CD4-positive, alpha-beta T cell treated with Interferon alpha-2 for 1 hour (primary cell): ENCODE data around the gene DGKB.

Source experiments
- DNase-seq, 2 donors: peaks; one replicate each; pipeline ENCODE4 v3.0.0-alpha.2; 2020 to 2022

Gene DGKB

DNA sequence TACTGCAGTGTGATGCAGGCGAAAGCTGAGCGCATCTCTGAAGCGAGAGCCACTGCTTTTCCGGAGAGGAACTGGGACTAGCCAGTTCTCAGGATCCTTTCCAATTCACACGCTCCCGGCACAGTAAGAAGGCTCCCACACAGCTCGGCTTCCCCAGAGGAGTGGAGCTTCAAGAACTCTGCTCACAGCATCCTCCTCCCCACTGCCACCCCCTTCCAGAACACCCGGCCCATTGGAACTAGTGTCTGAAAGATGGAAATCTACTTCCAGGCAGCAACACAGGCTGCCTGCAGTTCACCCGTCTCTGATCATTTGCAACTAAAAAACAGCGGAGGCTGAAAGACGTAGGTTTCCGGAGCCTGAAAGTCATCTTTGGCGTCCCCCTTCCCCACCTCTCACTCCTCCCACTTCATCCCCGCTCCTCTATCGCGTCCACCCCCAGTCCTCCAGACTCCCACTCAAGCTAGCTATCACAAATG, at the start of gene DGKB:
TSS of gene DGKB (minus strand) at position 163 of the 479 bp plus-strand sequence.
- no peak for DNase-seq

DNA sequence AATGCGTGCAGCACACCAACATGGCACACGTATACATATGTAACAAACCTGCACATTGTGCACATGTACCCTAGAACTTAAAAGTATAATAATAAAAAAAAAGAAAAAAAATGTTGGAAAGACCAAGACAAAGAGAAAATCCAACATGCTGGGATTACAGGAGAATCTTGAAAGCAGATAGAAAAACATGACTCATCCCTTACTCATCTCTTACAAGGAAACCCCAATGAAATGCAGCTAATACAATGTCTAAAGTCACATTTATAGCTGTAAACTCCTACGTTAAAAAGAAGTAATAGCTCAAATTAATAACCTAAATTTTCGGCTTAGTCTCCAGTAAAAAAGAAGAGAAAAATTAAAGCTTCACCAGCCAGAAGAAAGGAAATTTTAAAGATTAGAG, 47.5 kb upstream of the DGKB start:
- no peak for DNase-seq

DNA sequence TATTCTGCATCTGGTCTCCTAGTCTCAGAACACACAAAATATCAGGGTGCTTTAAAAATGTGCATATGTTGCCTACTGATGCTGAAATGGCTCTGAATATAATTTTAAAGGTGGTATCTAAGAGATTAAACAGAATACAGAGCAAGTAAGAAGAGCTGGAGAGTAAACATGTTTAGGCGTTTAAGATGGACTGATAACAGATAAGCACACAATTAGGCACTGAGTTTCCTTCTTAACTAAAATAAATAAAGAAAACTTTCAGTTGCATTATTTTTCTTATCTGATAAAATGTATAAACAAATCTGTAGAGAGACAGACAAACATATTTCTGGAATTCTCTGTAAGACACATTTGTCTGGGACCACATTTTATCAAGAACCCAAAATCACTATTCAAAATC, 35.6 kb upstream of the DGKB start:
- DNase-seq, result no peak

DNA sequence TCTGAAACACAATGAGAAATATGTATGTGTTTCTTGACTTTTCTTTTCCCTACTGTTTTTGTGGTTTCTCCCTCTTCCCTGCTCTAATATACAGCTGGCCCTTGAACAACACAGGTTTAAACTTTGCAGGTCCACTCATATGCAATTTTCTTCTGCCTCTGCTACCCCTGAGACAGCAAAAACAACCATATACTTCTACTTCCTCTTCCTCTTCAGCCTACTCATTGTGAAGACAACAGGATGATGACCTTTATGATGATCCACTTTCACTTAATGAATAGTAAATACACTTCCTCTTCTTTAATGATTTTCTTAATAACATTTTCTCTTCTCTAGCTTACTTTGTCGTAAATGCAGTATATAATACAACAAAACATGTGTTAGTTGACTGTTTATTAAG, 35.0 kb upstream of the DGKB start:
- no peak for DNase-seq

DNA sequence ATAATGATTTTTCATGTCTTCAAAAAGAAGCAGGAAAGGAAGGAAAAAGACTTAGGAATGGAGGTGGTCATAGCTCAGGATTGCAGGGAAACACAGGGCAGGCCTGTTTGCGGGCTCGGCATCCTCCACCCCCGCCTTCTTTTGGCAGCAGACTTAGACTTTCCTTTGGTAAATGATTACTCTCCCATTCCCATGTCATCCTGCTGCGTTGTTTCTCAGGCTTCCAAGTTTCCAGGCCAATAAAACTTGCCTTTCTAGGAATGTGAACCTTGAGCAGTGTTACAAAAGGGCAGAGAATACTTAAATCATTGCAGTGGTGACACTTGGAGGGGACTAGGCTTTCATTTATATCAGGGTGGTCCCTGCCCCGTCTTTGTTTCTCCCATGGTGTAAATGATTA, 34.0 kb upstream of the DGKB start:
- no peak for DNase-seq

DNA sequence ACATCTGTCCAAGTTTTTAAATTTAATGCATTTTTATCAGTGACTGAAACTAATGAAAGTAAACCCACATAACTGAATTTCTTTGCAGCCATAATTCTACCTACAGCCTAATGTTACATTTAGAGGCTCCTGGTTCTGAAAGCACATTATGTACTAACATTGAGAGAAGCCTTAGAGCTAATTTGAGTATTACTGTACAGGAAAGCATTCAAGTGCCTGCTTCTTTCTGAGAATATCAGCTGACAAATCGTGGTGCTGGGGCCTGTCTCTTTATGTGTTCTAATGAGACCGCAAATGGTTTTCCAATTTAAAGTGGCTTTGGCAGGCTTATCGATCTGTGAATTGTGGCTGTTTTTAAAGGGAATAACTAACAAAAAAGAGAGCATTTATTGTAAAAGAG, 32.3 kb upstream of the DGKB start:
- no peak for DNase-seq

DNA sequence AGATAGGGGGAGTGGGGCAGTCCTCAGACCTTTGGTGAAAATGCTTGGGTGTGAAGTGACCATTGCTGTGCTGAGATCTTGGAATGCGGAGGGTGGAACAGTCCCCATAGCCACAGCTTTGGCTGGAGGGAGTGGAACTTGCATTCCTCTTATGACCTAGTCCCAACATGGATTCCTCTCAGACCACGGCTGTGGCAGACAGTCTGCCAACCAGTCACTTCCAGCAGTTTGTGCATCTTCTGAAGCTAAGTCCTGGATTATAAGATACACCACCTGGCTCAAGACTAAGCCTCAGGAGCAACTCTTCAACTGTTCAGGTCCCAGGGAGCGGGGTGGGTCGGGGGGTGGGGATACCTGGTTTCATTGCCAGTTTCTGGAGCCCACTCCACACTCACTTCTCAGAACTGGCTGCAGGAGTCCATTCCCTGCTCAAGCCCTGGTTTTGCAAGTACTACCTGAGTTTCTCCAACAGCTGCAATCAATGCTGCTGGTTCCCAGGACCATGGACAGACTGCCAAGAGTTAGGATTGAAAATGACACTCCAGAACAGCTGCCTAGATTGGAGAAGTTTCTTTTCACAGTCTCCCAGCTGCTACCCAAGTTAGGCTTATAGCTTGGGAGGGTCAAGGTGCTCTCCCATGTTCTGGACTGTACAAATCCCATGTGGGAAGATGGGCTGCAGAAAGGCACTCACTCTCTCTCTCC, 29.1 kb upstream of the DGKB start:
- no peak for DNase-seq

DNA sequence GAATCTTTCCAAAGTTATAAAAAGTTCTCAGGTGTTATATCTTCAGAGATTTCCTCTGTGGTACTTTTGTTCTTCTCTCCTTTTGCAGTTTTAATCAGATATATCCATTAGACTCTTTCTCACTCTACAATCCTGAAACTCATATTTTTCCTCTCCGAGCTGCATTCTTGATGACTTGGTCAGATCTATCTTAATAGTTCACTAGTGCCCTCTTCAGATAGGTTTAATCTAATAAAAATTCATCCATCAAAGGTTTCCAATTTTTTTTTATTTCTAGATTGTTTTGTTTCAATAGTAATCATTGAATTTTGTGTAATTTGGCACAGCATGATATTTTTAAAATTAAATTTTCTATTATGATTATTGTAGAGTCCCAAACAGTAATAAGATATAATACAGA, 21.8 kb upstream of the DGKB start:
- DNase-seq, result no peak

DNA sequence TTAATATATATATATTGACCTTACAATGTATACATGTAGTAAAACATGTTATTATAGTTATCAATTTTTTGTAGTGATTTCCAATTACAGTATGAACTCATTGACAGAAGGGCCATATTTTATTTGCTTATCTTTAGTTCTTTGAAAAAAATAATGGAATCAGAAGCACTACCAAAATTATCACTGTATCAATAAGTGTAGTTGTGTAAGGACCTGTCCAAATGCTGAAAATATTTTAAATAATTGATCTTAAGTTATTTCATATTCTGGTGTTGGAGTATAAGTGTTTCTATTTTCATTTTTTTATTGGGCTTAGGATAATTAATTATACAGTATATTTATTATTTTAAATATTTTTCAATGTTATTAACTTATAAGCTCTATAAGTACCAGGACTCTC, 8.5 kb upstream of the DGKB start:
- no peak for DNase-seq

DNA sequence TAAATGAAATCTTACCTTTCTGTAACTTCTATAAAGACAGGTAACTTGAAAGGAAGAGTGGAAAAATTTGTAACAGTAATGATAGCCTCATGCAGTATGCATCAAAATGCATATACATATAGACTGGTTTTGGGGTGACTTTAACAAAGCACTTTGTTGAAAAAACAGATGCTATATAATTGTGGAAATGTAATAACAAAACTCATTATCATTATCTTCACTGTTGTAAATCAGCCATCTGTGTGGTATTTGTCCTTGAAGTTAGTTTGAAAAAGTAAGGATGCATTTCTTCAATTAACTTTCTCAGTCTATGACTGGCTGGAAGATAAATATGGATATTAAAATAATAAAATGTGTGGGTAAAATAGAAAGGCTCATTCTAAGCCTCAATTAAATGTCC, 6.1 kb upstream of the DGKB start:
- no peak for DNase-seq

DNA sequence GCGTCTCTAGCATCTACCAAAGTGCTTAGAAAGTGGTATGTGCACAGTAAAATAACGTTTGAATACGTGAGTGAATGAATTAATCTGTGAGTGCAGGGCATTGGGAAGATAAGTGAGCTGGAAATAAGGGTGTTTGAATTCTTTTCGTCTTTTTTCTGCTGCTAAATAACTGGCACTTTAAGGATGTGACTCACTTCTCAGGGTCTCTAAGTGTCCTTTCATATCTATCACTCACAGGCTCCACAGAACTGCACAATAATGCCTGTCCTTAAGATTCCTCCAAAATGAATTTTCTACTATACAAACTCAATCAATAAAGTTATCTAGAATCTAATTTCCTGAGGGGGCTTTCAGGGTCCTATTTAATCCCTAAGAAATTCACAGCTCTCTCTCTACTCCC, 3.2 kb upstream of the DGKB start:
- no peak for DNase-seq

DNA sequence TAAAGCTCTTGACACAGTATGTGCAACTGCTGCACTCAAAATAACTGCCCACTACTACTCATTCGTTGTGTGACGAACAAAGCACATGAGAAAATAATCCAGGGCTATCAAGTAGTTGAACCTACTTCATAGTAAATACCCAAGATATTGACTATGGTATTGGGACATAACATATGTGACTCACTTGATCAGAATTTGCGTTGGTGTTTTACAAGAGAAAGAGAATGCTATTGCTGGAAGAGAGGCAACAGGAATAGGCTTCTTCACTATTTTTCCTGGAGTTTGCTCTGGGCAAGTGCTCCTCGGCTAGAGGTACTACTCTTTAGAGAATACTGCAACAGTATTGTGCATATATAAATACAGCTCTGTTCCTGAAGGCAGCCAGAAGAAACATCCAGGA, 2.5 kb downstream of the DGKB start:
- DNase-seq, result no peak

DNA sequence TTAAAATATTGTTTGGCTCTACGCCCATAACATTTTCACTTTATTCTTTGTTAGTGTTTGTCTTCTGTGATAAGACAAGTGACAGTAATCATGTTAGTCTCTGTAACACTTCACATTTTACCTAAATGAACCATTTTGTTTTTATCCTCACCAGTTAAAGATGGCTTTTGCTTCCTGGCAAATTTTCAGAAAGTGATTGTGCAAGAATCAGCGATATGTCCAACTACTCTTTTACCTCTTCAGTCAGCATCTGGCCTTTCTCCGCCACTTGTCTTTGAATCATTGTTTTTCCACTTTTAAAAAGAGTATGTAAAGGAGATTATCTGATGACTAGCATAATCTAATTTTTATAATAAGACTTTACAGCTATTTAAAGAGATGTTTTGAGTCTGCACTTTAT, 3.5 kb downstream of the DGKB start:
- no peak for DNase-seq

DNA sequence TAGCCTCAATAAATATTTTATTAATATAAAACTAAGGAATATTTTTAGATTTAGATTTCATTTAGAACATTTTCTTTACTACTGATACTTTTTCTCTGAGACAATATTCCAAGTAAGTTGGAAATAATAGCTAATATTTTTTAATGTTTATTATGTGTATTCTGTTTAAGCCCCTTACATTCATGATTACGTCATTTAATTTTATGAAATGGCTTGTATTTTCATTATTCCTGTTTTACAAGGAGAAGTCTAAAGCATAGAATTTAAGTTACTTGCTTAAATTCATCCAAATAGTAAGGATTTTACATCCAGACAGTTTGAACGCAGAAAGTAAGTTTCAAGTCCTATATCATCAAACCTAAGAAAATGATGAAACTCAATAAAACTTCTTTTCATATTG, 6.1 kb downstream of the DGKB start:
- DNase-seq, result no peak

DNA sequence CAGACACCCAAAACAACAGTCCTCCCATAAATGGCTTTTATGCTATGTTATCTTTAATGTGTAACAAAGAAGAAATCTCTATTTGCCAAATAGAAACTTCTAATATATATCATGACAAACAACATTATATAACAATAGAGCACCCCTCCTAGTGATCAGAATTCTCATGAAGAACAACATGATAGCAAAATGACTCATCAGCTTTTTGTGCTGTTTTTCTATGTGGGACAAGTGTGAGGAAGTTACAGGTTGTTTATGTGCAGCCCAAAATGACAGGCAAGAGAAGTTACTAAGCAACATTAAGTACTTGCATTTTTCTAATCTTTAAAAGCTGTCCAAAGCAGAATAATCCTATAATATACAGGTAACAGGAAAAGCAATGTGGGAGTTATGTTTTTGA, 7.7 kb downstream of the DGKB start:
- DNase-seq, result no peak

DNA sequence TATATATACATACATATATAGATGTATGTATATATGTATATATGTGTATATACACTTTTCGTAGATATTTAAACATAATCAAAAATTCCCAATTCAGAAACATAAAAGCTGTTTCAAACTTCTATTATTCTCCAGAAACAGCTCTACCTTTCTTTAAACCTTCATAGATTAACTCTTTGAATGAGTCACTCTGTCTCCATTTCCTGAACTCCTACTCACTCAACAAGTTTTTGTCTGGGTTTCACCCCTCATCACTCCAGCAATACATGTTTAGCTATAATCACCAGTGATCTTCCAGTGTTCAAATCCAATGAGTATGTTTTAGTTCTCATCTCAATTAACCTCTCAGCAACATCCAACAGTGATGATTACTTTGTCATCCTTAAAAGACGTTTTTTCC, 9.6 kb downstream of the DGKB start:
- DNase-seq, result no peak

DNA sequence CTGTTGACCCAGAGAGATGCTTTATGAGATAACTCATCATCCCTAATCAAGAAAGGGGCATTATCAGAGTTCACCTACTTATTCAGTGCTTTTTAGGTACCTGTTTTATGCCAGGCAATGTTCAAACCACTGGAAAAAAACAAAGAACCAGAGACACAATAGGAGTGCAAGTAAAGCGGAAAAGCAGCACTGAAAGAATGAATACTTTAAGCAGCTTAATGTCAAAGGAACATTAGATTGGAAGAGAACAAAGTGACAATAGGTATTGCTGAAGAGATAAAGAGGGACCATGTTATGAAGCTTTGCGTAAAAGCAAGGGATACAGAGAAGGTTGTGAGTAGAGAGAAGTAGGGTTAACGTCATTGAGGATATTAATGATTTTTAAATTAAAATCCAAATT, 11.3 kb downstream of the DGKB start:
- DNase-seq, result no peak

DNA sequence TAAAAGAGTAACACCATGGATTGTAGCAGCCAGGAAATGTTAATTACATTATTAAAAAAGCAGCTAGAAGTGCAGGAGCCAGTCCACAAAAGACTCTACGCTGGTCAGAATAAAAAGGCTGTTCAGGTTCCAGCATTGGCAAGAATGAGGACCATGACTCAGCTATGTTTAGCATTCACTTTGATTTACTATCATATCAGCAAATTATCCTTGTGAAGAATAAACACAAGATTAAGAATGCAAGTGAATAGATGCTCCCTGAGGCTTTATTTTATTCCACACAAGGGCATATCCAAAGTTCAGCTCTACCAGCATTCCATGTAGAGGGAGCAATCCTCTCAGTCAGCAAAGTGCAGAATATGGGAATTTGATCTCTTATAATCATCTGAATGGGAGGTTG, 13.6 kb downstream of the DGKB start:
- DNase-seq, result no peak

DNA sequence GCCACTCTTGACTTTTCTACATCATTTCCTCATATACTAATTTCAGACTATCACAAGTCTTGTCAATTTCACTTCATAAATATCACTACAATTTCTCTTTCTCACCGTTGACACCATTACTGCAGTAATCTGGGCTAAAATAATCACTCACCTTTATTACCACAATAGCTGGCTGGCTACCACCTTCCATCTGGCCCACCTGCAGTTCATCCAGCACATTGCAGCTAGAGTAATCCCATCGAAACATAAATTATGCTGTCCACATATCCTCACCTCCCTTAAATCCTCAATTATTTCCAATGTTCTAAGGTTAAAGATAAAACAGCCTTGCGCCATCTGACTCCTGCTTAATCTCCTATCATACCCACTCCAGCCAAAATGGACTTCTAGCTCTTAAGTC, 16.0 kb downstream of the DGKB start:
- no peak for DNase-seq

DNA sequence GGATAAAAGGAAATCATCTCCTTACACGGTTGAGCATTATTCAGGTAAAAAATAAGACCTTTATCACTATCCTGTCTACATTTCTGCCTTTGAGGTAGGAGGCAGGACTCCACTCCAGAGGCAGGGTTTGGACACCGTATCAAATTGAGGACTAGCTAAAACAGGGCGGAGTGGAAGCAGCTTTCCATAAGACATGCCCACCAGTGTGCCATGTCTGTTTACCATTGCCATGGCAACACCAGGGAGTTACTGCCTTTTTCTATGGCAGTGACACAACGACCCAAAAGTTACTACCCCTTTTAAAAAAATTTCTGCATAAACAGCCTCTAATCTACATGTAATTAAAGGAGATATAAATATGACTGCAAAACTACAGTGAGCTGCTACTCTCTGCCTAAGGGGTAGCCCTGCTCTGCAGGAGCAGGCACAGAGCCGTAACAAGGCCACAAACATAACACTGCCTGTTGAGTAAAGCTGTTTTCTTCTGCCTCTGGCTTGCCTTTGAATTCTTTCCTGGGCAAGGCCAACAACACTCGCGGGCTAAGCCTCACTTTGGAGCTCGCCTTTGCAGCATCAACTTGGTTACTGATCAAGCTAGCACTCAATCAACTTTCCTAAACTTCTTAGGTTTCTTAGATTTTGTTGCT, 26.5 kb downstream of the DGKB start:
- no peak for DNase-seq

DNA sequence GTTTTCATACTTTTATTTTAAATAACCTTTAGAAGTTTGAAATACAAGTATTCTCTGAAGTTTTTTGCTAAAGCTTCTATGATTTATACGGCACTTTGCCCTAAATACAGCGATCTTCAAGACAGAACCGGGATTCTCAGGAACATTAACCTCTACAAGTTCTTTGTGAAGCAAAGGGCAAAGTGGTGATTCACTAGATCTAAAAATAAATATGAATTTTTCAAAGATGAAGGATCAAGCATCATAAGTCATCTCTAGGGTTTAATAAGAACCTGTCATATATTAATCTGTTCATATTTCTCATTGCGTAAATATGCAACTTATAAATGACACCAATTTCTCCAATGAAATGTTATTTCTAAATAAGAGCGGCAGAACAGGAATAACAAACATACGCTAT, 30.7 kb downstream of the DGKB start:
- DNase-seq, result no peak

DNA sequence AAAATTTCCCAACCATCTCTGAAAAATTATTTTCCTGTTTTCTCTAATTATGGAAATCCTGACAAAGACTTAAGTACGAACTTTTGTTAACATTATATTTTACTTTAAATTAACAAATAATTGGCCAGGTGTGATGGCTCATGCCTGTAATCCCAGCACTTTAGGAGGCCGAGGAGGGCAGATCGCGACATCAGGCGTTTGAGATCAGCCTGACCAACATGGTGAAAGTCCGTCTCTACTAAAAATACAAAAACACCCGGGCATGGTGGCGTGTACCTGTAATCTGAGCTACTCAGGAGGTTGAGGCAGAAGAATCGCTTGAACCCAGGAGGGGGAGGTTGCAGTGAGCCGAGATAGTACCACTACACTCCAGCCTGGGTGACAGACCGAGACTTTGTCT, 32.2 kb downstream of the DGKB start:
- no peak for DNase-seq

DNA sequence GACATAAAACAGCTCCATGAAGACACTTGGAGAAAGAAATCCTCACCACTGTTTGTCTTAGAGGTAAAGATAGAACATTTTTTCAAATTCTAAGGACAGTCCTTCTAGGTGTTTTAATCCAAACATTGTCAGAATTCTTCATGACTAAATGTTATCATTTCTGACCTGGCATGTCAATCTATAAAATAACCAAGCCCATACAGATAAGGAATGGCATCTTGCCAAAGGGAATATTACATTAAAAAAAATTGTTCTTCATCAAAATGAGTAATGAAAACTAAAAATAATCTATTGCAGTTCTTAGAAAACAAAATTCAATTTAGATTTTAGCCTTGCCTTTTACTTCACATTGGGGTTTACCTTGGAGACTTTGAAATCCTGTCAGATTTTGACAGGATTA, 33.6 kb downstream of the DGKB start:
- no peak for DNase-seq

DNA sequence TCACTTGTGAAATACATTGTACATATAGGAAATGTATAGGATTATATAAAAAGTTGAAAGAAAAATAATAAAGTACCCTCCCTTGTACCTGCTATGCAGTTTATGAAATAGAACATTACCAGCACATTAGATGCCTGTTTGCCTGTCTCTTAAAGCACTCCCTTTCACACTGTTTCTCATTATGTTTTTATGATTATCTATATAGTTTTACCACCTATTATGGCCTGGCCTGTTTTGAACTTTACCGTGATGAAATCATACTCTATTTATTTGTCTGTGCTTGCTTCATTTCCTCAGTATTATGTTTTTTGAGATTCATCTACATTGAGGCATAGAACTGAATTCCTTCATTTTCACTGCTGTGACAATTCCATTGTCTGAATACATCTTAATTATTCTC, 41.1 kb downstream of the DGKB start:
- no peak for DNase-seq

DNA sequence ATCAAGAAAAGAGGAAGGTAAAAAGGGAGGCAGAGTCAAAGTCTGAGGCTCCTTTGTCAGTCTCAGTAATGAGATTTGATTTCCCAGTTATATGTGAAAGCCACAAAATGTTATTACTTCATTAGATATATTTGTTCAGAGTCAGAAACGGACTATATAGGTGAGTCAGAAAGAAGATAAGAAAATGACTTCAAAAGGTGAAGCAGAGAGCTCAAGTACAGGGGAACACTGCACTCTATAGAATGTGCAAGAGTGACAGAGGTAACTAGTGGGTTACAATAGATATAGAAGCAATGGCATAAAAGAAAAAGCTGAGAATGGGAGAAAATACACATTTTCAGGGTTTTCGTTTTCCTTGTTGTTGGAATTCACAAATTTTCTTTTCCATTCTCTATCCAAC, 43.3 kb downstream of the DGKB start:
- no peak for DNase-seq
